Osteoblast (primary cell): Measurements from ENCODE around the gene CSTF2. TPM values are rescaled to one million over a fixed set of nuclear protein-coding genes. Genes with fewer than 3 reads are reported as not detected.
"Not testable (repeated sequence)": the region's sequence is repeated elsewhere in the genome, so short reads cannot be mapped to it uniquely, and the experiment has no call there.

Experiments
- DNase-seq: peaks from one replicate; pipeline ENCODE4 v3.0.0; 2011; ENCODE audit warnings: low spot score, mixed read lengths; ENCODE audit not compliant: insufficient read length; ENCODE audit errors: missing footprints
- H2AFZ ChIP-seq: 2 replicates; pipeline ENCODE4 v1.6.0; 2011; ENCODE audit warnings: mild to moderate bottlenecking, low read length
- H3K27ac ChIP-seq: 2 replicates; pipeline ENCODE4 v1.5.1; 2011; ENCODE audit warnings: mild to moderate bottlenecking, low read depth, low read length, moderate library complexity
- H3K27me3 ChIP-seq: 2 replicates; pipeline ENCODE4 v1.6.0; 2012; ENCODE audit warnings: mild to moderate bottlenecking, control low read depth, inconsistent platforms, low read length, moderate library complexity; ENCODE audit not compliant: insufficient read depth
- H3K36me3 ChIP-seq: 2 replicates; pipeline ENCODE4 v1.5.1; 2011; ENCODE audit warnings: mild to moderate bottlenecking, low read length, control low read depth, moderate library complexity; ENCODE audit not compliant: insufficient read depth
- H3K4me1 ChIP-seq: 2 replicates; pipeline ENCODE4 v1.5.1; 2011; ENCODE audit warnings: mild to moderate bottlenecking, low read length, control low read depth, moderate library complexity; ENCODE audit not compliant: insufficient read depth
- H3K4me2 ChIP-seq: 2 replicates; pipeline ENCODE4 v1.6.0; 2011; ENCODE audit warnings: mild to moderate bottlenecking, low read length; ENCODE audit not compliant: insufficient read depth
- H3K4me3 ChIP-seq: fragments of 200-600 bp; sonication (generic); 3 replicates; pipeline ENCODE4 v1.5.1; 2012; ENCODE audit warnings: mild to moderate bottlenecking, low read length, inconsistent platforms; ENCODE audit not compliant: insufficient read depth
- H3K79me2 ChIP-seq: 2 replicates; pipeline ENCODE4 v1.6.0; 2012; ENCODE audit warnings: mild to moderate bottlenecking, low read length, control low read depth, inconsistent platforms; ENCODE audit not compliant: insufficient read depth
- H3K9me3 ChIP-seq: 2 replicates; pipeline ENCODE4 v1.5.1; 2011; ENCODE audit warnings: low read depth, low read length, control low read depth
- H4K20me1 ChIP-seq: 2 replicates; pipeline ENCODE4 v1.6.0; 2012; ENCODE audit warnings: mild to moderate bottlenecking, low read length, control low read depth; ENCODE audit not compliant: insufficient read depth
- total RNA-seq: library from RNA; depleted of rRNA; stranded (reverse); fragments of >200 nt; gene quantifications from 2 replicates; pipeline ENCODE4 v1.2.3, GENCODE V29; 2012
- TF ChIP-seq, protein P1 (sequence below): IDR thresholded peaks from 2 replicates; pipeline ENCODE4 v1.5.1; 2011; ENCODE audit warnings: mild to moderate bottlenecking, low read depth, low read length, moderate library complexity; ENCODE audit errors: extremely low read depth

CSTF2 gene, protein sequence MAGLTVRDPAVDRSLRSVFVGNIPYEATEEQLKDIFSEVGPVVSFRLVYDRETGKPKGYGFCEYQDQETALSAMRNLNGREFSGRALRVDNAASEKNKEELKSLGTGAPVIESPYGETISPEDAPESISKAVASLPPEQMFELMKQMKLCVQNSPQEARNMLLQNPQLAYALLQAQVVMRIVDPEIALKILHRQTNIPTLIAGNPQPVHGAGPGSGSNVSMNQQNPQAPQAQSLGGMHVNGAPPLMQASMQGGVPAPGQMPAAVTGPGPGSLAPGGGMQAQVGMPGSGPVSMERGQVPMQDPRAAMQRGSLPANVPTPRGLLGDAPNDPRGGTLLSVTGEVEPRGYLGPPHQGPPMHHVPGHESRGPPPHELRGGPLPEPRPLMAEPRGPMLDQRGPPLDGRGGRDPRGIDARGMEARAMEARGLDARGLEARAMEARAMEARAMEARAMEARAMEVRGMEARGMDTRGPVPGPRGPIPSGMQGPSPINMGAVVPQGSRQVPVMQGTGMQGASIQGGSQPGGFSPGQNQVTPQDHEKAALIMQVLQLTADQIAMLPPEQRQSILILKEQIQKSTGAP
- 6.5 and 8.7 TPM in 2 replicates for total RNA-seq

GRCh38 chrX:100819837-100820666 lies at the start of gene CSTF2:
CSTF2 (plus strand) TSS chrX:100820391; CDS start chrX:100820417, 26 bp downstream.
- TF ChIP-seq, protein P1, sequence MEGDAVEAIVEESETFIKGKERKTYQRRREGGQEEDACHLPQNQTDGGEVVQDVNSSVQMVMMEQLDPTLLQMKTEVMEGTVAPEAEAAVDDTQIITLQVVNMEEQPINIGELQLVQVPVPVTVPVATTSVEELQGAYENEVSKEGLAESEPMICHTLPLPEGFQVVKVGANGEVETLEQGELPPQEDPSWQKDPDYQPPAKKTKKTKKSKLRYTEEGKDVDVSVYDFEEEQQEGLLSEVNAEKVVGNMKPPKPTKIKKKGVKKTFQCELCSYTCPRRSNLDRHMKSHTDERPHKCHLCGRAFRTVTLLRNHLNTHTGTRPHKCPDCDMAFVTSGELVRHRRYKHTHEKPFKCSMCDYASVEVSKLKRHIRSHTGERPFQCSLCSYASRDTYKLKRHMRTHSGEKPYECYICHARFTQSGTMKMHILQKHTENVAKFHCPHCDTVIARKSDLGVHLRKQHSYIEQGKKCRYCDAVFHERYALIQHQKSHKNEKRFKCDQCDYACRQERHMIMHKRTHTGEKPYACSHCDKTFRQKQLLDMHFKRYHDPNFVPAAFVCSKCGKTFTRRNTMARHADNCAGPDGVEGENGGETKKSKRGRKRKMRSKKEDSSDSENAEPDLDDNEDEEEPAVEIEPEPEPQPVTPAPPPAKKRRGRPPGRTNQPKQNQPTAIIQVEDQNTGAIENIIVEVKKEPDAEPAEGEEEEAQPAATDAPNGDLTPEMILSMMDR: no peak
- H4K20me1 ChIP-seq: no peaks in the 10 kb centered on the region
- H3K27ac ChIP-seq: peak within 1 kb of the TSS; percentile 72
- H3K4me2 ChIP-seq: peak within 1 kb of the TSS; percentile 84
- no peaks in the 10 kb centered on the region for H3K9me3 ChIP-seq
- H3K79me2 ChIP-seq: peaks cover 6% of the 10 kb centered on the region
- DNase-seq: peak; percentile 87
- H3K27me3 ChIP-seq: peaks cover 19% of the 10 kb centered on the region
- H2AFZ ChIP-seq: peak within 1 kb of the TSS; percentile 98
- peaks cover 12% of the 10 kb centered on the region for H3K36me3 ChIP-seq
- H3K4me1 ChIP-seq: peaks cover 3% of the 10 kb centered on the region
- H3K4me3 ChIP-seq: peak within 1 kb of the TSS; percentile 85

DNA sequence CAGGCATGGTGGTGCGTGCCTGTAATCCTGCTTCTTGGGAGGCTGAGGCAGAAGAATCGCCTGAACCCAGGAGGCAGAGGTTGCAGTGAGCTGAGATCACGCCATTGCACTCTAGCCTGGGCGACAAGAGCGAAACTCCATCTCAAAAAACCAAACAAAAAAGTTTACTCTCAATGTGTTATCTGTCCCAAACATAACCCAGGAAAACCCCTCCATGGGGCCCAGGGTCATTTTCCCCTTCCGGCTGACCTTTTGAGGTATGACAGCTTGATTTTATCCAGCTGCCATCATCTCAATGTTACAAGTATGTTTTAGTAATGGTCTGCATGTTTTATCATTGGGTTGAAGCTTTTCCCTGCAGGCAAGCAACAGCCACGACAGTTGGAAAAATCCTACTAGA lies 23.8 kb upstream of the CSTF2 start:
- not testable (repeated sequence) for H3K4me3 ChIP-seq, H3K27ac ChIP-seq, H3K4me2 ChIP-seq, H3K36me3 ChIP-seq, H4K20me1 ChIP-seq, H3K9me3 ChIP-seq, H3K4me1 ChIP-seq, DNase-seq, H3K79me2 ChIP-seq, H2AFZ ChIP-seq
- peaks cover 12% of the 10 kb centered on the region for H3K27me3 ChIP-seq

DNA sequence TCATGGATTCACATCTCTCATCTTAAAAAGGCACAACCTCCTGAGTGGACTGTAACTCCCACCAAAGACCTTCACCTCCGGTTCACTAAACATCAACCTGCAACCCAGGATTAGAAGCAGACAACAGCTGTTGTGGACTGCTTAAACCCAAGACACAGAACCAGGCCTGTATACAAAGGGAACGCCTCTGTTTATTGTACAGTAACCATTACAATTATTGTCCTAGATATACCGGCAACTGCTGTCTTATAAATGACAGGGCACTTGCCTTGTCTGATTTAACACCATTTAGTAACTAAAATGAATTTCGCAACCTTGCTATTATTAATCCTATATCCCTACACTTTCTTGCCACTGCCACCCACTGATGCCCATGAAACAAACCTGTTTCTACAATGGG lies 22.8 kb upstream of the CSTF2 start:
- no peaks in the 10 kb centered on the region for H4K20me1 ChIP-seq
- peaks cover 8% of the 10 kb centered on the region for H3K27me3 ChIP-seq
- no peaks in the 10 kb centered on the region for H3K9me3 ChIP-seq
- H3K4me3 ChIP-seq: no peak overlapping the region
- H2AFZ ChIP-seq: no peak overlapping the region
- H3K36me3 ChIP-seq: no peaks in the 10 kb centered on the region
- TF ChIP-seq, protein P1: no peak
- no peaks in the 10 kb centered on the region for H3K79me2 ChIP-seq
- no peak overlapping the region for H3K27ac ChIP-seq
- H3K4me2 ChIP-seq: no peak overlapping the region
- DNase-seq: no peak
- no peaks in the 10 kb centered on the region for H3K4me1 ChIP-seq

GRCh38 chrX:100798484-100799214 lies 21.5 kb upstream of the CSTF2 start:
- H3K27me3 ChIP-seq: peaks cover 8% of the 10 kb centered on the region
- TF ChIP-seq, protein P1: no peak
- no peaks in the 10 kb centered on the region for H3K9me3 ChIP-seq
- no peaks in the 10 kb centered on the region for H3K36me3 ChIP-seq
- no peak overlapping the region for H2AFZ ChIP-seq
- no peaks in the 10 kb centered on the region for H4K20me1 ChIP-seq
- no peak overlapping the region for H3K27ac ChIP-seq
- no peaks in the 10 kb centered on the region for H3K79me2 ChIP-seq
- no peak overlapping the region for H3K4me3 ChIP-seq
- DNase-seq: no peak
- no peaks in the 10 kb centered on the region for H3K4me1 ChIP-seq
- H3K4me2 ChIP-seq: no peak overlapping the region
